ENCODE data around the gene IFT20.
A peak's percentile ranks its signal among the peaks of the same experiment; 100 is the strongest.

- no peak for TF ChIP-seq CTCF (IDR thresholded peaks at IDR 0.05)
- TF ChIP-seq POLR2AphosphoS5 (IDR thresholded peaks at IDR 0.05) = peak in 1 of 3 donors; percentile 41
These were observed 49.7 kb upstream of the IFT20 start for GRCh38 chr17:28385037-28385400.
